HG03066 (cell line): ENCODE data around the gene SDK1.

Experiments used
- ATAC-seq: cut with Tn5 transposase; IDR thresholded peaks from one replicate; pipeline ENCODE4 v1.9.1; 2021; ENCODE audit warnings: low read depth; ENCODE audit not compliant: unreplicated experiment

Gene SDK1

DNA sequence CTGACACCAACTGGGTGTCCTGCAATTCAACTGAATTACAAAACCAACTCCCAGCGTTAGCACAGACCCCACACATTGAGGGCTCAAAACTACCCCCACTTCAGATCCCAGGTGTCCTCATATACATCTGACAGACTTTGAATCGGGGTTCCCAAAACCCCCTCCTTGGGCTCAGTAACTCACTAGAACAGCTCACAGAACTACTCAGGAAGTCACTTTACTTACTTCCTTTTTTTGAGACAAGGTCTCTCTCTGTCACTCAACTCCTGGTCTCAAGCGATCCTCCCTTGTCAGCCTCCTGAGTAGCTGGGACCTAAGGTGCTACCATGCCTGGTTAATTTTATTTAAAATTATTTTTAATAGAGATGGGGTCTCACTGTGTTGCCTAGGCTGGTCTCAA is 456.0 kb downstream of the SDK1 start:
- ATAC-seq: no peak

DNA sequence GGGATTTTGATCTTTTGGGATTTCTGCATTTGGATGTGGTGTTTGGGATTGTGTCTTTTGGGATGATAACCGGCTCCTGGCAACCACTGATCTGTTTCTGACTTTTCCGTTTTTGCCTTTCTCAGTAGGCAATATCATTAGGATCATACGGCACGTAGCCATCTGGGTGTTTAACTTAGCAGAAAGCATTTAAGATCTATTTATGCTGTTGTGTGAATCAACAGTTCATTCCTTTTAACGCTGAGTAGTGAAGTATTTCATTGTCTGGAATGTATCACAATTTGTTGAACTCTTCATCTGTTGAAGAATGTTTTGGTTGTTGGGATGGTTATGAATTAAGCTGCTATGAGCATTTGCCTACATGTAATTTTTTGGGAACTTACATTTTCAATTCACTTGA is 459.6 kb downstream of the SDK1 start:
- ATAC-seq: no peak

DNA sequence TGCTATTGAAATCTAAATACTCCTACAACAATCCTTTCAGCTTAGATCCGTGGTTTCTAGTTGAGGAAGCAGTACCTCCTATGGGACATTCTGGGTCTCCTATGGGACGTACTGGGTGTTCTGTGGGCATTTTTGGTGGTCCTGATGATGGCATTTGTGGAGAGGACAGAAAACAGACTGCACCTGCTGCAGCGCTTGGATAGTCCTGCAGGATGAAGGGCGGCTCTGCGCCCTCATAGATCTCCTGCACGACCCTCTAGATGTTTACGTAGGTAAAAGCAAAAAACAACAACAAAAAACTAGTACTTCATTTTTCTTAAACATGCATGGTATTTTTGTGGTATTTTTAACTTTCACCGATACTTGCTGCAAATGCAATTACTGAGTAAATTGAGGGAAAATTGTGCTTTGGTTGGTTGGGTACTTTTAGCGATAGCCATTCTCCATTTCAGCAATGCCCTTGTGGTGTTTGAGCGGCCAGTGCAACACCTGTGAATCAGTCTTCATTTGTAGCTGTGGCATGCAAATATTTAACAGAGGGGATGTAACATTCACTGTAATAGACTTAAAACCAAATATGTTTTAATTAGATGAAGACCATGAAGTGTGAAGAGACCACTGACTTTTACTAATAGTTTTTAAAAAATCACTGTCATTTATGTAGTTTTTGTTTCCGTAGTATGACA is 461.2 kb downstream of the SDK1 start:
- no peak for ATAC-seq

DNA sequence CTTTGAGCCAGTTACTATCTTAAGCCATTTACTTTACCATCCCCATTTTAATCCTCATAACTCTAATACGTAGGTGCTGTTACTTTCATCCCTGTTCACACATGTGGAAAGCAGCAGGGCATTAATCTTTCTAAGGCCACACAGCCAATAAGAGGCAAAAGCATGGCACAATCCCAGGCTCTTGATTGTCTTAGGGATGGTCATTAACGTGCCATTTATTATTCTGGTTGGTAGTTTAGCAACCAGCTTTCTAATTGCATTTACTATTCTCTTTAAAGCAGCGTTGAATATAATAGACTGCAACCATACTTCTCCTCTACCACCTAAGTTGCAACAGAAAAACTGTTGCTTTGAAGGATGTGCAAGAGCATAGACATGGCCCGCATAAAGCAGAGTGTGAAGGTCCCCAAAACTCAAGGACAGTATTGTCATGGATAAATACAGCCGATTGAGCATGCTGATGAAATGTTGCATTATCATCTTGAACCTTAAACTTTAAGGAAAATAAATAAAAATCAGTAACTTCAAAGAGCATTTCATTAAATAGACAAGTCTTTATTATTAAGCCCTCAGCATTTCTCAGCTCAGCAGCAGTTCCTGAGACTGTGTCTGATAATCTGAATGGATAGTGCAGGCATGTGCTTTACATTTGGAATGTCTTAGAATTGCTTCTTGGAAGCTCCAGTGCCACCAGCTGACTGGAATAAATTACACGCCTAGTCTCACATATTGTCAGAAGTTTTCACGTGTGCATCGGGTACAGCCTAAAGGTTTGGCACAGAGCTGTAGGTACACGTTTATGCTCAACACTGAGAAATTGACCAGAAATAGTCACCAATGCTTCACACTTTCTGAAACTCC is 467.1 kb downstream of the SDK1 start:
- no peak for ATAC-seq

DNA sequence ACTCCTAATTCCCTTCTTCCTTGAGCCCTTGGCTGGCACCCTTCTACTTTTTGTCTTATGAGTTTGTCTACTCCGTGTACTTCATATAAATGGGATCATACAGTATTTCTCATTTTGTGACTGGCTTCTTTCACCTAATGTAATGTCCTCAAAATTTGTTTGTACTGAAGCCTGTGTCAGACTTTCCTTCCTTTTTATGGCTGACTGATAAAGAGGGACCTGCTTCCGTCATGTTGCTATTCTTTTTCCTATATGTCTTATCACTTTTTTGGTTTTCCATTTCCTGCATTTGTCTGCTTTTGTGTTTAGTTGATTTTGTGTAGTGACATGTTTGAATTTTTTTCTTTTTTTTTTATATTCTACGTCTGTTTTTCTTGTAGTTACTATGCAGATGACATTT is 470.9 kb downstream of the SDK1 start:
- no peak for ATAC-seq

DNA sequence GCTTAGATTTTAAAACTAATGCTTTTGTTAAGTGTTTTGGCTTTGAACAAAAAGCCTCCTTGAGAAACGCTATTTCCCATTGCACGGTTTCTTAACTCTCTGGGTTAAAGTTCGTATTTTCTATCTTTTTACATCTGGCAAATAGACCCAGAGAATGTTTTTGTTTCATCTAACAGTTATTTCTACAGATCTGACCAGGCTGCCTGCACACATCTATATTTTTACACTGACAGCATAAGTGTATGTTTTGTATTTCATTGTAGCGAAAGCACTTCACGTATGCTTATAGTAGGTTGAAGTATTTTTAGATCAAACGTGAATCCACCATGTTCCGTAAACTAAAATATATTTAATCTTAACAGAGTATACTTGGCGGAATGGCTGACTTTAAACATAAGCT is 477.3 kb downstream of the SDK1 start:
- no peak for ATAC-seq

DNA sequence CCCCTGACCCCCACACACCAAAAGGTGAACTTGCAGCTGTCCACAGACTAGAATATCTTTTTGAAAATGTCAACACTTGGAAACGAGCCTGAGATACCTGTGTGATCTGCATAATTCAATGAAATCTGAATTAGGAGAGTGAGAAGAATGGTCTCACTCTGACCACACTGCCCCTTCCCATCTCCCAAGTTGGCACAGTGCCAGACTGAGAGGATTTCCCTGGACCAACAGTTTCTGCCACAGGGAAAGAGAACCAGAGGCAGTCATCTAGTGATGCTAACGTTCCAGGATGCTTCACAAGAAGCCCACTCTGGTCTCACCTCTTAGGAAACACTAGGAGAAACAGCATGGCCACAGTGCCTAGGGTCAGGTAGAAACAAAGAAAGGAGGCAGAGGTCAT is 479.0 kb downstream of the SDK1 start:
- no peak for ATAC-seq

DNA sequence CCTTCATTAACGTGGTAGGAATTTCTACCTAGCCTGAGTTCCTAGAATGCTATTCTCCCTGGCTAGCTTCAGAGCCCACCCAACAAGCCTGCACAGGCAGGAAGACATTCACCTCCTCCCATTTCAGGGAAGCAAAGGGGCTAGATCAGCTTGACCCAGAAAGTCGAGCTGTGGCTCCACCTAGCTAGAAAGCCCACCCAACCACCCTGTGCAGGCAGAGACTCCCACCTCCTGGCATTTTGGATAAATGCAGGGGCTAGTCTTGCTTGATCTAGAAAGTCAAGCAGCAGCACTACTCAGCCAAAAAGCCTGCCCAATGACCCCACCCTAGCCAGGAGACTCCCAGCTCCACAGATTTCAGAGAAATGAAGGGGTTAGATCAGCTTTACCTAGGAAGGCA is 479.5 kb downstream of the SDK1 start:
- ATAC-seq: no peak

DNA sequence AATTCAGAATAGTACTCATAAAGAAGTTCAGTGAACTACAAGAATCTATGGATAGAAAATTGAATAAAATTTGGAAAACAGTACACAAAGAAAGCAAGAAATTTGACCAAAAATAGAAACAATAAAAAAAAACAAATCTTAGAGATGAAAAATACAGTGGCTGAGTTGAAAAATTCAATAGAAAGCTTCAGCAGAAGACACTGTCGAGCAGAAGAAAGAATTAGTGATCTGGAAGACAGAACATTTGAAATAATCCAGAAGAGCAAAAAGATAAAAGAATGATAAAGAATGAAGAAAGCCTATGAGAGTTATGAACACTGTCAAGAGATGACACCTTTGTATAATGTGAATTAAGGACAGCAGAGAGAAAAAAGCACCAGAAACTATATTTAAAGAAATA is 480.6 kb downstream of the SDK1 start:
- no peak for ATAC-seq

DNA sequence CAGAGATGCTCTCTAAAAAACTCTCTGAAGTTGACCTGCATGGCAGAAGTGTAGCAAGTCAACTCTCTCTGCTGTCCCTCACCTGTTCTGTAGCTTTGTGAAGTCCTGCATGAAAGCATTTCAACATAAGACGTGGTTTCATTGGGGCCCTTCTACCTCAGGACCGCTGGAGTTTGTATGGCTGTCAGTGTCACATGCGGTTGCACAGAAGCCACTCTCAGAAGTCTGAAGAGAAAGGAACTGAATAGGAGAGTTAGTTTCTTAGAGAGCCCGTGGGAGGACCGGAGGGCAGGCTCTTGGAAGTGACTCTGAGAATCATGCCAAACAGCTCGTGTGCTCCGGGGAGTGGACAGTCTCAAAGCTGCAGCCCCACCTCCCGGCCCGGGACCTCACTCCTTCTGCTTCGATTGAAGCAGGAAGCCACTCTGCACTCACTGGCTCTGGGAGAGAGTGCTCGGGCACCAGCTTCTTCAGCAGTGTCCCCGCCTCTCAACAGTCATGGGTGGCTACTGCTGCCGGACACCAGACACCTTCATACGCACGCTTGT is 486.7 kb downstream of the SDK1 start:
- no peak for ATAC-seq

DNA sequence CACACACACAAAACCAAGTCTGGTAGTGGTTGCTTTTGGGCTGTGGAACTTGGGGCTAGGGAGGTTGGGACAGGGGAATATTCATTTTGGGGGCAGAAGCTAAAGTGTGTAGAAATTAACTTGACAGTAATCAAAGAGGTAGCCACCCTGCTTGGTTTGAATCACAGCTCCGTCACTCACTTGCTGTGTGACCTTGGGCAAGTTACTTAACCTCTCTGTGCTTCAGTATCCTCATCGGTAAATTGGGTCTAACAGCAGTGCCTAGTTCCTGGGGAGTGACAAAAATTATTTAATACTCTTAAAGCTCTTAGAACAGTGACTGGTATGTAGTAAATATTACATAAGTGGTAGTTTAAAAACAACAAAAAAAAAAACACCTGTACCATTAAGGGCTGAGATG is 489.8 kb downstream of the SDK1 start:
- ATAC-seq: no peak

DNA sequence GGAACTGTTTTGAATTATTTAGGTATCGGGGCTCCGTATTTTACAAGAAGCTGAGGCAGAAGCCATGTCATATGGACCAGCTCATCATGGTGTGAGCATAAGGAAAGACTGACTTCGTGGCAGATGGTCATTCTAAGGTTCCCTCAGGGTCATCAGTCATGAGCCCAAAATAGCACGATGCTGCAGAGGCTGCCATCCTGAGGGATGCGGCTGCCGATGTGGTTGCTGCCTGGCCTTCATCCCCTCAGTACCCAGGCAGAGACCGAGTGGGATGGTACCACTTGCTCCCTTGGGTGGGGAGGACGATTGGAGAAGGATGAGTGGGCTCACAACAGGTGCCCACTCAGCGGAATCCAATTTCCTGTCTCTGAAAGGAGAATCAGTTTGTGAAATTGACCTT is 490.3 kb downstream of the SDK1 start:
- ATAC-seq: no peak

DNA sequence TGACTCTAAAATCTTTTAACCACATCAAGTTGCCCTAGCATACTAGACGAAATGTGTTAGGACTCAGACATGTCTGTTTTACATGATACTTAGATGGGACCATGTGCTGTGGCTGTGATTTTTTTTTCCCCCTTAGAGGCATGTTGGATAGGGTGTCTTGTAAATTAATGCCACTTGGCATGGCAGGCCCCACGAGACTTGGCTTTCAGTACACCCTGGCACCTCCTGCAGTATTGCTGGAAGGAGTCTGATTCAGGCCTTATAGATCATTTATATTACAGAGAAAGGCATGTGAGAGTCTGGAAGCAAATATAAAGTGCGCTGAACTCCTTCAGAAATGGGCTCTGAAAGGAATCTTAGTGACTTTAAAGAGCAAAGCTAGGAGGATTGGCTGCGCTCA is 494.1 kb downstream of the SDK1 start:
- ATAC-seq: no peak

DNA sequence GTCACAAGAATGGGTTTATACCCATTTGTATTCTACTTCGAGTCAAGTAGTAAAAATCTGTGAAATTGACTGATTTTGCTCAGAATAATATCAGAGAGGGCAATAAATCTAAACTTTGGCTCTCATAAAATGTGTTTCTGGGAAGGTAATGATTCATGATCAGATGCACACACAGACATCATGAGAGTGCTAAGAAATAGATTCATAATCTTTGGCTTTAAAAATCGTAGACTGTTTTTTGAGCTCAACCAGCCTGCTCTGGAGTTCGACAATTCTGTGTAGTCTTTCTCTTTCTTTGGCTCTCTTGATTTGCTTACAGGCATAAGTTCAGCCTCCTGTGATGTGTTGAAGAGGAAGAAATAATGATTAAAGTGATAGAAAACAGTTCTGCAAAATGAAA is 494.7 kb downstream of the SDK1 start:
- no peak for ATAC-seq

DNA sequence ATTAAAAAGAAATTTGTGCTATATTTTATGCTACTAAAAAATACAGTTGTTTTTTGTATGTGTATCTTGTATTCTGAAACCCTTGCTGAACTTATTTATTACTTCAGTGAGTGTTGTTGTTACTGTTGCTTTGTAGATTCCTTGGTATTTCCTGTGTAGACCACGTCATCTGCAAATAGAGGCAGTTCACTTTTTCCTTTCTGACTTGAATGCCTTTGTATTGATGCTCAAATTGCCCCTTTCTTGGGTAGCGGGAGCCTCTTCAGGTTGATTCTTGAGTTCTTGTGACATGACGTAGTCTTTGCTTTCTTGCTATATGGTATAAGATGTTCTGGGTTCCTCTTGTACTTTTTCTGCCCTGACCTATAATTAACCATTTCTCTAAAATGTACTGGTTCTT is 504.1 kb downstream of the SDK1 start:
- ATAC-seq: no peak

DNA sequence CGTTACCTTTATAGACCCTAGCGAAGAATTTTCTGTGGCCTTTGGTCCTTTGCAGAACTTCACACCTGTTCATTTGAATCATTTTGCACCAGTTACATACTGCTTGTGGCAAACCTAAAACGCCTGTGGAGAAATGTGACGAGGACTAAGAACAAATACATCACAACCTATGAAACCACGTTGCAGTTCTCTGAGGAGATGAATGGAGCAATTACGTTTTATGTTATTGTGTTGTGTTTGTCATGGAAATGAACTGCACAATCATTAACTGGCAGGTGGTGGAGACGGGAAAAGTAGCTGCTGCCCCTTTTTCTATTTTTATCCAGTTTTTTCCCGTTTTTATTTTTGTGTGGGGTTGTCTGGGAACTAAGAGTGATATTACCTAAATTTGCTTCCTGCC is 505.5 kb downstream of the SDK1 start:
- no peak for ATAC-seq

DNA sequence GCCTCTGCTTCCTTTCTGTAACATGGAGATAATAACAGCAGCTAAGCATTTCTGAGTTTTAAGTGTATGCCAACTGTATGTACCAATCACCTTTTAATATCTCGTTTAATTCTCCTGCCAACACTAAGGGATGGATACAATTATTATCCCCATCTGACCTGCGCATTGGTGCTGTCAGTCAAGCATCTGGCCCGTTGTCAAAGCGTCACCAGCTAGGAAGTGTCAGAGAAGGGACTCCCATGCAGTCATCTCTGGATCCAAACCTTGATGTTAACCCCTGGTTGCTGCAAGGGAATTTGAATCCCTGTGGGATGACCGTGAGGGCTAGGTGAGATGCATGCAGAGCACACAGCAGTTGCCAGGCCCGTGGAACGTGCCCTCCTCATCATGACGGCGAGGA is 506.8 kb downstream of the SDK1 start:
- no peak for ATAC-seq

DNA sequence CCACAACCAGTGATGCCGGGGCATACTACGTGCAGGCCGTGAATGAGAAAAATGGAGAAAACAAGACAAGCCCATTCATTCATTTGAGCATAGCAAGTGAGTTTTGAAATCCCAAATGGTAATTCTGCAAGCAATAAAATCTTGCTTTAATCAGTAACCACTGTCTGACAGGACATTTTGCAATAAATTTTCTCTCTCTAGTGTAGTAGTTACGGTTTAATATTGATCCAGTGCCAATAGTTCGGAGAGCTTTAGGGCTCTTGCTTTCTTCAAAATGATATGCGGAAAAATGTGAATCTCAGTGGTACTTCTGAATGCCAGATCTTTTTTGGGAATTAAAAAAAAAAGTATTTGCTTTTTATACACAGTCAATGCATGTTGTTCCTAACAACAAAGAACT is 520.4 kb downstream of the SDK1 start:
- no peak for ATAC-seq

DNA sequence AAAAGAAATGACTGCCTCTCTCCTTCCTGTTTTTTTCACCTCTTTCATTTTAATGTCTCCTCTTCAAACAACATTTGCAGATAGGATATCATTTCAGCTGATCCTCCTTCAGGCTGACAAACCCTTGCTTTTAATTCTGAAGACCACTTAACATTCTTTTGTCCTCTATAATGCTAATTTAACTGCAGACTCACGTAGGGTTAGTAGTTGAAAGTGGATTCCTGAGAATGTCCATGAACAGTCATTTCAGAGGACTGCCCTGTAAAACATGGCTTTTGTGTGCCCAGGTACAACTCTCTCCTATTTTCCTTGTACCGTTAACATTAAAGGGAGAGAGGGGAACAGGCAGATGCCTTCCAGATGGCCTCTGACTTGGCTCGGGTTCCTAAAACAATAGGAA is 524.4 kb downstream of the SDK1 start:
- no peak for ATAC-seq

DNA sequence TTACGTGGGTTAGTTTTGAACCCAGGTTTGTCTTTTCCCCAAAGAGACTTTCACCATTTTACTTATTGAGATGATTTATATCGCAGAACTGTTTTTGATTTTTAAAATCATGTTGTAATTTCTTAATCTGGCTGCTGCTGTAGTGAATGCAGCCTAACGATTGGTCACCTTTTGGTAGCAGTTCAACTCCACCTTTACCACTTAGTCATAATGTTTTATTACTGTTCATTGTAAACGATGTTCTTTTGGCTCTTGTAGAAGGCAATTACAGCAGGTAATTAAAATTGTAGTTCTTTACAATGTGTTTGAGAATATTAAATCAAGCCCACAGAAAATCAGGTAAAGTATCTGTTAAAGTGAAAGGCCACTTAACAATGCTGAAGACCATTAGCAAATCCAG is 531.1 kb downstream of the SDK1 start:
- ATAC-seq: no peak

DNA sequence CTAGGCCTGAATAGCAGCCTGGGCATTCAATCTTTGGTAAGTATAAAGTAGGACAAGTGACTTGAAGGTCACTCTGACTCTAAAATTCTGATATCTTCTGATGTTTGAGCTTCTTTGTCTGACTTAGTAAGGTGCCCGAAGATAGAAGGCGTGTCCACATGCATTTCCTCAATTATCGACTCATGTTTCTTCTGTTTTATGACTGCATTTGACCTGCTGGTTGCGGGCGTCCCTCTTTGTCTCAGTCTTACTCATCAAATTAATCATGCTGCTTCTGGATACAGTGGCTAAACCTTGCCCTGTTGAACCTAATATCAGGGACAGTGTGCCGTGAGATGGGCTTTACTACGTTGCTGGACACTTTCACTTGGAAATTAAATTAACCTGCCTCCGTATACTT is 534.1 kb downstream of the SDK1 start:
- ATAC-seq: no peak

DNA sequence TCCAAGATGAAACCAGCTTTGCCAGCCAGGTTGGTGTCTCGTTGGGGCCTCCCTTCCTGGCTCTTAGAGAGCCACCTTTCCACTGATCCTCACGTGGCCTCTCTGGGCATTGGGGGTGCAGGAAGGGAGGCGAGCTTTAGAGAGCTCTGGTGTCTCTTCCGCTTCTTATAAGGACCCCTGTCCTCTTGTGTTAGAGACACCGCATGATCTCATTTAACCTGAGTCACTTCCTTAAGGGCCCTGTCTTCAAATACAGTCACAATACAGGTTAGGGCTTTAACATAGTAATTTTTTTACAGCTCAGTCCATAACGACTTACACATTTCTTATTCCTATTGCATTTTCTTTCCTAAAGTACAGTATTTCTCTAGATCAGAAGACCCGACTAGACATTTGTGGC is 535.8 kb downstream of the SDK1 start:
- no peak for ATAC-seq
